ENCODE measurements around the gene CARD14.

GRCh38 chr17:80187090-80187489, 17.3 kb downstream of the CARD14 start:
- TF ChIP-seq REST (IDR thresholded peaks at IDR 0.05; ENCODE audit: unreplicated experiment): no peak
- TF ChIP-seq, protein P1, sequence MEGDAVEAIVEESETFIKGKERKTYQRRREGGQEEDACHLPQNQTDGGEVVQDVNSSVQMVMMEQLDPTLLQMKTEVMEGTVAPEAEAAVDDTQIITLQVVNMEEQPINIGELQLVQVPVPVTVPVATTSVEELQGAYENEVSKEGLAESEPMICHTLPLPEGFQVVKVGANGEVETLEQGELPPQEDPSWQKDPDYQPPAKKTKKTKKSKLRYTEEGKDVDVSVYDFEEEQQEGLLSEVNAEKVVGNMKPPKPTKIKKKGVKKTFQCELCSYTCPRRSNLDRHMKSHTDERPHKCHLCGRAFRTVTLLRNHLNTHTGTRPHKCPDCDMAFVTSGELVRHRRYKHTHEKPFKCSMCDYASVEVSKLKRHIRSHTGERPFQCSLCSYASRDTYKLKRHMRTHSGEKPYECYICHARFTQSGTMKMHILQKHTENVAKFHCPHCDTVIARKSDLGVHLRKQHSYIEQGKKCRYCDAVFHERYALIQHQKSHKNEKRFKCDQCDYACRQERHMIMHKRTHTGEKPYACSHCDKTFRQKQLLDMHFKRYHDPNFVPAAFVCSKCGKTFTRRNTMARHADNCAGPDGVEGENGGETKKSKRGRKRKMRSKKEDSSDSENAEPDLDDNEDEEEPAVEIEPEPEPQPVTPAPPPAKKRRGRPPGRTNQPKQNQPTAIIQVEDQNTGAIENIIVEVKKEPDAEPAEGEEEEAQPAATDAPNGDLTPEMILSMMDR (conservative IDR thresholded peaks at IDR 0.05; ENCODE audit: low read depth in 2 of 2): no peak
- no peak for TF ChIP-seq JUNB (IDR thresholded peaks at IDR 0.05; ENCODE audit: unreplicated experiment)
- TF ChIP-seq CREB1 (CRISPR knock-in tag; IDR thresholded peaks at IDR 0.05; ENCODE audit: low read depth): no peak
- TF ChIP-seq EZH2phosphoT487 (IDR thresholded peaks at IDR 0.05; ENCODE audit: unreplicated experiment): no peak
- no peak for TF ChIP-seq POLR2AphosphoS5 (IDR thresholded peaks at IDR 0.05; ENCODE audit: low read depth)
